ENCODE data around the gene KRTAP1-4. TPM values are rescaled to one million over a fixed set of nuclear protein-coding genes. Genes with fewer than 3 reads are reported as not detected.

KRTAP1-4 gene
- total RNA-seq, 2 donors from 2014 or later: not detected

DNA sequence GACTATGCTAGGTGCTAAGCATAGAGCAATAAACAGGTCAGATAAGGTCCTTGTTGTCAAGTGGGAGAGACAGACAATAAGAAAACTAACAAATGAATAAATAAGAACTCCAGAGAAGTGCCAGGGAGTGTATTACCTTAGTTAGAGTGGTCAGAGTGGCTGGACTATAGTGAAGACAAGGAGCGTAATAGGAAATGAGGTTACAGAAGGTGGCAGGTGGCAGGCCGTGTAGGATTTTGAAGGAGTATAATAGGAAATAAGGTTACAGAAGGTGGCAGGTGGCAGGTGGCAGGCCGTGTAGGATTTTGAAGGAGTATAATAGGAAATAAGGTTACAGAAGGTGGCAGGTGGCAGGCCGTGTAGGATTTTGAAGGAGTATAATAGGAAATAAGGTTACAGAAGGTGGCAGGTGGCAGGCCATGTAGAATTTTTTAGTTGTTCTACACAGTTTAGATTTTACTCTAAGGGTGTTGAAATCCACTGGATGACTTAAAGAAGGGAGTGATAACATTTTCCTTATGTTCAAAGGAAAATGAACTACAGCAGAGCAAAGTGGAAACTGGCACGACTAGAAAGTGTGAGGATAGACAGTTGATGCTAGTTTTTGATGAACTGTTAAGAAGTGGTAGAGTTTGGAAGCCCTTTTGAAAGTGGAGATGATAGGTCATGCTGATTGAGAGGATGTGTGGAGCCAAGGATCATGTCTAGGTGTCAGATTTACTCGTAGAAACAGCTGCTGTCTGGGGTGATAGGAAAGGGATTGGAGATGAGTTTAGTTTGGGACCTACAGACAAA lies 17.5 kb downstream of the KRTAP1-4 start:
- TF ChIP-seq, protein P1, sequence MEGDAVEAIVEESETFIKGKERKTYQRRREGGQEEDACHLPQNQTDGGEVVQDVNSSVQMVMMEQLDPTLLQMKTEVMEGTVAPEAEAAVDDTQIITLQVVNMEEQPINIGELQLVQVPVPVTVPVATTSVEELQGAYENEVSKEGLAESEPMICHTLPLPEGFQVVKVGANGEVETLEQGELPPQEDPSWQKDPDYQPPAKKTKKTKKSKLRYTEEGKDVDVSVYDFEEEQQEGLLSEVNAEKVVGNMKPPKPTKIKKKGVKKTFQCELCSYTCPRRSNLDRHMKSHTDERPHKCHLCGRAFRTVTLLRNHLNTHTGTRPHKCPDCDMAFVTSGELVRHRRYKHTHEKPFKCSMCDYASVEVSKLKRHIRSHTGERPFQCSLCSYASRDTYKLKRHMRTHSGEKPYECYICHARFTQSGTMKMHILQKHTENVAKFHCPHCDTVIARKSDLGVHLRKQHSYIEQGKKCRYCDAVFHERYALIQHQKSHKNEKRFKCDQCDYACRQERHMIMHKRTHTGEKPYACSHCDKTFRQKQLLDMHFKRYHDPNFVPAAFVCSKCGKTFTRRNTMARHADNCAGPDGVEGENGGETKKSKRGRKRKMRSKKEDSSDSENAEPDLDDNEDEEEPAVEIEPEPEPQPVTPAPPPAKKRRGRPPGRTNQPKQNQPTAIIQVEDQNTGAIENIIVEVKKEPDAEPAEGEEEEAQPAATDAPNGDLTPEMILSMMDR (IDR thresholded peaks at IDR 0.05): no peak
- no peak overlapping the region for H3K4me3 ChIP-seq
- no peak for DNase-seq (ENCODE audit: low spot score)
- H3K27me3 ChIP-seq: no peaks in the 10 kb centered on the region
- no peaks in the 10 kb centered on the region for H3K4me1 ChIP-seq
- no peak overlapping the region for H3K27ac ChIP-seq
- no peaks in the 10 kb centered on the region for H3K9me3 ChIP-seq
- H3K36me3 ChIP-seq: no peaks in the 10 kb centered on the region

DNA sequence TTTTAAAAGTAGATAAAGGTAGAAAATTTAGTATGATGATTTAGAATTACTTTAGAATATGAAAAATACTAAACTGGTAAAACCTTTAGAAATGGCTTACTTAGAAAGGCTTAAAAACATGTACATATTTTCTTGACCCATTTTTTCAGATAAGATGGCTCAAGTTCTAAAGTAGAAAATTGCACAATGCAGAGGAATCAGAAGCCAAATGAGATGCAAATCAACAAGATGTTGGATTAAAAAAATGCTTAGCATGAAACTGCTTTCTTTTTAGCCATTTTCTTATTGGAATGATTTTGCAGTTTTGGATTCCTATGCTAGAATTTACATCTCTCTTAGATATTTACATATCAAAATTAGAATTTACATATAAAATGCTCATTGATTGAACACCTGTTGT lies 19.6 kb downstream of the KRTAP1-4 start:
- Histone ChIP-seq H3K4me3 (no peak overlapping the region), H3K27ac (no peak overlapping the region), H3K4me1 (no peaks in the 10 kb centered on the region), H3K36me3 (no peaks in the 10 kb centered on the region), H3K27me3 (no peaks in the 10 kb centered on the region), H3K9me3 (no peaks in the 10 kb centered on the region)
- no peak for DNase-seq (ENCODE audit: low spot score)
- TF ChIP-seq, protein P1 (IDR thresholded peaks at IDR 0.05): no peak

DNA sequence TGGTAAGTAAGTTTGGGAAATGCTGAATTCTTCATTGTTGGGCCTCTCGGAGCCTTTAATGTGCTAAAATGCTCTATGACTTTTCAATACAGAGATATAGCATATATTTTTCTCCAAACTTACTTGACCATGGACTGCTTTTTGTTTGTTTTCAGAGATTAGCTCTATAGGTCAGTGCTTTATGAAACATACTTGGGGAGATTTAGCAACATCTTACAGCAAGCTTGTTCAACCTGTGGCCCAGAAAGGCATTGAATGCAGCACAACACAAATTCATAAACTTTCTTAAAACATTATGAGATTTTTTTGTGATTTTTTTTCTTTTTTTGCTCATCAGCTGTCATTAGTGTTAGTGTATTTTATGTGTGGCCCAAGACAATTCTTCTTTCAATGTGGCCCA lies 20.1 kb downstream of the KRTAP1-4 start:
- DNase-seq (ENCODE audit: low spot score): no peak
- Histone ChIP-seq H3K27me3 (no peaks in the 10 kb centered on the region), H3K27ac (no peak overlapping the region), H3K4me3 (no peak overlapping the region), H3K36me3 (no peaks in the 10 kb centered on the region), H3K4me1 (no peaks in the 10 kb centered on the region), H3K9me3 (no peaks in the 10 kb centered on the region)
- TF ChIP-seq, protein P1 (IDR thresholded peaks at IDR 0.05): no peak

DNA sequence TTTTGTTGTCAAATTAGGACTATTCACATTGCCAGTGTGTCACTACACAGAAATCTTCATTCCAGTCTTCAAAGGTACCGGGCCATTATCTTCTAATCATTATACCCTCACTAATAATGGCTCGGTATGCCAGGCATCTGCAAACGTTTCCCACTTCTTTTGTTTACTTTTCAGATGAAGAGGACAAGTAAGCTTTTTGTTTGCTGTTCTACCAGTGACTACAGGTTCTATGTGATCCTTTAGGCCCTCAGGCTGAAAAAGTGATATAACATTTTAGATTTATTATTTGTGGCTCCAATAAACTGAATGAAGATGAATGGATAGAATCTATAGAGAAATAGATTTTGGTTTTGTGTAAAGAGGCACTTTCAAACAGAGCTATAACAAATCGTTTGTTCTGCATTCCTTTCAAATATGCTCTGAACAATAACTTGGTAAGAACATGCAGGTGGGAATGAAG lies 20.7 kb downstream of the KRTAP1-4 start:
- Histone ChIP-seq H3K27ac (no peak overlapping the region), H3K27me3 (no peaks in the 10 kb centered on the region), H3K36me3 (no peaks in the 10 kb centered on the region), H3K4me1 (no peaks in the 10 kb centered on the region), H3K4me3 (no peak overlapping the region), H3K9me3 (no peaks in the 10 kb centered on the region)
- TF ChIP-seq, protein P1 (IDR thresholded peaks at IDR 0.05): no peak
- DNase-seq (ENCODE audit: low spot score): no peak

DNA sequence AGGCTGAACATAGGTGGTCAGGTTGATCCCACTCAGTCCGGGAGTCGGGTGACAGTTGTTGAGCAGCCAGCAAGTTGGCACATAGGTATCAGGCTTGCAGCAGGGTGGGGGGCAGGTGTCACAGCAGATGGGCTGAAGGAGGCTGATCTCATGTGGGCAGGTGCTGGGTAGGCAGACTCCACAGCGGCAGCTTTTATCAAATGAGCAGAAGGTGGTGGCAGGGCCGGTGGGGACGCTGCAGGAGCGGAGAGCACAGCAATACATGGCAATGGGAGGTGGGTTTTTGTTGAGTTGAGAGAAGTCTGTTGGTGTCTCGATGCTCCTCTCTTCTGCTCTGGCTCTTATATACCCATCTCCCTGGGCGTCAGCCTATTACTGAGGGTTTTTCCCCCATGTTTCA lies 21.2 kb downstream of the KRTAP1-4 start, which contains the start of gene KRTAP3-1:
KRTAP3-1 (minus strand) TSS at position 318 of the 400 bp plus-strand sequence; CDS start at position 264, 54 bp downstream.
- no peaks in the 10 kb centered on the region for H3K27me3 ChIP-seq
- DNase-seq (ENCODE audit: low spot score): no peak

More for the DNA sequence above, 21.2 kb downstream of the KRTAP1-4 start, which contains the start of gene KRTAP3-1:
- Histone ChIP-seq H3K9me3 (no peaks in the 10 kb centered on the region), H3K27ac (no peak within 1 kb of the TSS), H3K4me3 (no peak within 1 kb of the TSS), H3K36me3 (no peaks in the 10 kb centered on the region), H3K4me1 (no peaks in the 10 kb centered on the region)
- TF ChIP-seq, protein P1 (IDR thresholded peaks at IDR 0.05): no peak

Measured in right atrium auricular region (tissue), 2 donors.